ENCODE results near the gene TRIM37. TPM values are rescaled to one million over a fixed set of nuclear protein-coding genes. Genes with fewer than 3 reads are reported as not detected.

TRIM37 gene
- total RNA-seq, 1 donor from 2014 or later, result 43.9 TPM

DNA sequence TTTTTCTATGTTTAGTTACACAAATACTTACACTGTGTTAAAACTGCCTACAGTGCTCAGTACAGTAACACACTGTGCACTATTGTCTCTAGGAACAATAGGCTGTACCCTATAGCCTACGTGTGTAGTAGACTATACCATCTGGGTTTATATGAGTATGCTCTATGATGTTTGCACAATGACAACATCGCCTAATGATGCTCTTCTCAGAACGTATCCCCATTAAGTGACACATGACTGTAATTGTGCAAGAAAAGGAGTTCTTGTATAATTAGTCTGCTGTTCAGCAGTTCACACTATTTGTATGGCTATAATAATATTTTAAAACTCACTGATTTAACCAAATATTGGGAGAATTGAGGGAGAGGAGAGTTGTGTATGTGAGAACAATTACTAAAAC, 173.7 kb downstream of the TRIM37 start:
- Mint-ChIP-seq H3K36me3 (ENCODE audit: low read depth) (no peaks in the 10 kb centered on the region), H3K4me3 (ENCODE audit: unreplicated experiment) (no peak overlapping the region), H3K27ac (ENCODE audit: unreplicated experiment) (no peak overlapping the region), H3K27me3 (ENCODE audit: low read depth) (no peaks in the 10 kb centered on the region), H3K9me3 (ENCODE audit: low read depth) (no peaks in the 10 kb centered on the region), H3K4me1 (ENCODE audit: low read depth) (no peaks in the 10 kb centered on the region)
- TF ChIP-seq CTCF (IDR thresholded peaks at IDR 0.05), result no peak
- no peak for DNase-seq (ENCODE audit: low spot score)

Small RNA genes within 50 kb of the gene (microRNA-seq; reads per million reads assigned to microRNA genes)
- gene MIR301A (ENCODE audit: borderline number of aligned reads) (736 reads per million, percentile 76 among the genes with 10 or more reads in this experiment), gene MIR454 (ENCODE audit: borderline number of aligned reads) (1,306 reads per million, percentile 82 among the genes with 10 or more reads in this experiment)

Other genes starting within 250 kb of the TRIM37 start
- gene SKA2, start 48.3 kb upstream of the TRIM37 start, total RNA-seq, result 32.2 to 51.5 TPM (median 46.2 TPM) in 3 replicates
- gene PRR11, start 48.9 kb upstream of the TRIM37 start, total RNA-seq, result 7.6 to 12.9 TPM (median 12.0 TPM) in 3 replicates
- 17.5 to 18.0 TPM (median 17.7 TPM) in 3 replicates for gene SMG8, start 103.2 kb upstream of the TRIM37 start, total RNA-seq
- gene GDPD1, start 113.6 kb upstream of the TRIM37 start, total RNA-seq, result 1.5 to 3.6 TPM (median 1.9 TPM) in 3 replicates
- gene YPEL2, start 224.8 kb upstream of the TRIM37 start, total RNA-seq, result 41.9 to 52.2 TPM (median 52.1 TPM) in 3 replicates